Measurements from ENCODE around the gene EIF4EBP3. TPM values are rescaled to one million over a fixed set of nuclear protein-coding genes. Genes with fewer than 3 reads are reported as not detected.
A peak's percentile ranks its signal among the peaks of the same experiment; 100 is the strongest.

EIF4EBP3 gene
- total and polyA plus RNA-seq, 2 of the 4 experiments (the other 2 are of a cell fraction): 0.36 to 2.1 TPM

DNA sequence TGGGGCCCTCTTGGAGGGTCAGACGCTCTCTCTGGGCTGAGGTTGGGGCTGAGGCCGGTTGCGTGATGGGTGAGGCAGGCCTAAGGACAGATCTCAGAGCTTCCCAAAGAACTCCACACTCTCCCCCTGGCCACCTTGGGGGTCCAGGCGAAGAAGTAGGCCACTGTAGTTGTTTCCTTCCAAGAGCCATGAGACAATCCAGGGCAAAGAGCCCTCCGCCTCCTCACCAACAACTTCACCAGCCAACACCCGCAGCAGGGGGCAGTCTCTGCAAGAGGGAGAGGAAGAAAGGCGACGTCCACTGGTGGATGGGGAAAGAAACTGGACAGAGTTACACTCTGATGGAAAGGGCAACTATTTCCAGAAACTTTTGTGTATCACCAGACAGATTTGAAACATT lies 27.8 kb downstream of the EIF4EBP3 start:
- no CpG with 5 or more reads among the region's 8 CpGs for WGBS, 2 experiments (ENCODE audit: extremely low coverage in 2 of 2, insufficient read length in 1 of 2)
- dilution Hi-C loops (cut with HindIII; ENCODE audit: low sequenced_read_pairs, unreplicated experiment): no loop called here
- no peak for TF ChIP-seq MAZ (IDR thresholded peaks at IDR 0.05; ENCODE audit: borderline replicate concordance, low read depth, low read length)
- peak; percentile 48; the same call in 1 of the 2 replicates for TF ChIP-seq RAD21 (IDR thresholded peaks at IDR 0.05; ENCODE audit: low read length)
- peak; percentile 46 for TF ChIP-seq SMC3 (IDR thresholded peaks at IDR 0.05; ENCODE audit: low read depth, low read length)
- TF ChIP-seq, protein P1, sequence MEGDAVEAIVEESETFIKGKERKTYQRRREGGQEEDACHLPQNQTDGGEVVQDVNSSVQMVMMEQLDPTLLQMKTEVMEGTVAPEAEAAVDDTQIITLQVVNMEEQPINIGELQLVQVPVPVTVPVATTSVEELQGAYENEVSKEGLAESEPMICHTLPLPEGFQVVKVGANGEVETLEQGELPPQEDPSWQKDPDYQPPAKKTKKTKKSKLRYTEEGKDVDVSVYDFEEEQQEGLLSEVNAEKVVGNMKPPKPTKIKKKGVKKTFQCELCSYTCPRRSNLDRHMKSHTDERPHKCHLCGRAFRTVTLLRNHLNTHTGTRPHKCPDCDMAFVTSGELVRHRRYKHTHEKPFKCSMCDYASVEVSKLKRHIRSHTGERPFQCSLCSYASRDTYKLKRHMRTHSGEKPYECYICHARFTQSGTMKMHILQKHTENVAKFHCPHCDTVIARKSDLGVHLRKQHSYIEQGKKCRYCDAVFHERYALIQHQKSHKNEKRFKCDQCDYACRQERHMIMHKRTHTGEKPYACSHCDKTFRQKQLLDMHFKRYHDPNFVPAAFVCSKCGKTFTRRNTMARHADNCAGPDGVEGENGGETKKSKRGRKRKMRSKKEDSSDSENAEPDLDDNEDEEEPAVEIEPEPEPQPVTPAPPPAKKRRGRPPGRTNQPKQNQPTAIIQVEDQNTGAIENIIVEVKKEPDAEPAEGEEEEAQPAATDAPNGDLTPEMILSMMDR (conservative IDR thresholded peaks at IDR 0.05; ENCODE audit: low read depth, low read length): peak; percentile 45; the same call in 1 of the 2 replicates
- TF ChIP-seq MAFK (IDR thresholded peaks at IDR 0.05; ENCODE audit: low read depth, low read length): no peak
- TF ChIP-seq RCOR1 (IDR thresholded peaks at IDR 0.05; ENCODE audit: insufficient replicate concordance, low read length): no peak

More for the DNA sequence above, 27.8 kb downstream of the EIF4EBP3 start:
- Histone ChIP-seq H3K4ac (ENCODE audit: low read depth, low read length) (no peak overlapping the region), H2AK5ac (ENCODE audit: low read depth, low read length) (no peak overlapping the region), H3K4me3 (ENCODE audit: insufficient read depth, low read depth, low read length) (no peak overlapping the region), H3K9me3 (ENCODE audit: control insufficient read depth, insufficient read depth, low read length) (no peaks in the 10 kb centered on the region), H2BK120ac (ENCODE audit: low read depth, low read length) (no peak overlapping the region), H3K23ac (ENCODE audit: low read depth, low read length) (no peak overlapping the region), H3K27me3 (ENCODE audit: control insufficient read depth, insufficient read depth, low read length) (no peaks in the 10 kb centered on the region), H2BK20ac (ENCODE audit: low read depth, low read length) (no peak overlapping the region), H3K14ac (replicated peaks; ENCODE audit: low read depth, low read length) (no peak overlapping the region), H4K5ac (ENCODE audit: low read depth, low read length) (no peak overlapping the region), H3K79me1 (ENCODE audit: low read depth in 1 of 2, low read length in 2 of 2) (no peaks in the 10 kb centered on the region; a peak in 1 of 4 replicates), H2AK9ac (replicated peaks; ENCODE audit: low read depth, low read length, poor library complexity) (no peak overlapping the region), H3K9ac (ENCODE audit: low read depth, low read length) (no peak overlapping the region), H2BK5ac (ENCODE audit: low read depth, low read length, poor library complexity, severe bottlenecking) (no peak overlapping the region), H2BK15ac (ENCODE audit: low read depth, low read length) (no peak overlapping the region), H3K4me1 (ENCODE audit: control insufficient read depth, insufficient read depth, low read length) (peaks cover 5% of the 10 kb centered on the region; the same call in 1 of the 2 replicates), H3K18ac (ENCODE audit: low read depth, low read length) (no peak overlapping the region), H3K27ac (ENCODE audit: insufficient read depth, low read length) (no peak overlapping the region), H2AFZ (replicated peaks; ENCODE audit: low read length, poor library complexity) (peak overlapping the region; percentile 9), H3K9me1 (ENCODE audit: insufficient read depth, low read length) (peaks cover 2% of the 10 kb centered on the region; the same call in 1 of the 2 replicates), H4K91ac (ENCODE audit: insufficient read depth, low read depth, low read length) (no peak overlapping the region), H3K4me2 (ENCODE audit: low read depth, low read length) (no peak overlapping the region), H4K8ac (ENCODE audit: low read depth in 2 of 2, low read length in 2 of 2) (no peak overlapping the region), H4K20me1 (ENCODE audit: insufficient read depth, low read length) (no peaks in the 10 kb centered on the region), H3K56ac (ENCODE audit: extremely low read depth, insufficient read depth, low read length) (no peak overlapping the region), H3K36me3 (ENCODE audit: control insufficient read depth, insufficient read depth, low read length) (0 out of 2 replicates have a peak, but pooled peaks cover 2% of the 10 kb centered on the region)
- ChIA-PET POLR2A (ENCODE audit: unreplicated experiment) (interaction anchor here (0.5 kb wide), 1 partner anchor 160 kb away, joined by 5 read pairs; no protein-coding TSS in a partner anchor), CTCF (no interaction called here)
- intact Hi-C loops (cut with micrococcal nuclease): loop anchor here (1.0 kb wide), 1 partner anchor 60 kb away; no protein-coding TSS in a partner anchor
- BruUV-seq (replicated peaks): no TSS peak
- peak; percentile 52; the same call in 1 of the 2 replicates for ATAC-seq (ENCODE audit: low read depth)
- in situ Hi-C loops (cut with MboI; ENCODE audit: low sequenced_read_pairs): no loop called here
- peak; percentile 26 for DNase-seq
